HEK293 (cell line): ENCODE measurements around the gene PUM1.

Experiments used
- CTCF ChIA-PET: fragments of 350-600 bp; formaldehyde crosslinking; extraction: SDS; loops from one replicate; lab custom pipeline; 2021; ENCODE audit warnings: antibody characterized with exemption; lab: Yijun Ruan, JAX
- POLR2A ChIA-PET: fragments of 300-600 bp; formaldehyde crosslinking; extraction: SDS; loops from one replicate; lab custom pipeline; 2020; ENCODE audit warnings: antibody characterized with exemption, inconsistent platforms; lab: Yijun Ruan, JAX
- H3K27ac ChIP-seq: fragments of 200-500 bp; sonication (Bioruptor generic); 2 replicates; pipeline ENCODE4 v1.5.1; 2014; ENCODE audit warnings: low read depth, low read length, control low read depth, inconsistent platforms; ENCODE audit errors: extremely low read depth
- H3K36me3 ChIP-seq, 2 experiments: fragments of 200-500 bp in 1 of 2; sonication (Bioruptor generic) in 1 of 2; 1 replicate in 1 of 2; 2 replicates in 1 of 2; pipeline ENCODE4 v1.5.1; 2014 to 2017; ENCODE audit warnings: inconsistent platforms in 2 of 2, low read length in 2 of 2; ENCODE audit not compliant: control insufficient read depth in 2 of 2, insufficient read depth in 1 of 2
- H3K4me1 ChIP-seq: fragments of 200-500 bp; sonication (Bioruptor generic); 2 replicates; pipeline ENCODE4 v1.5.1; 2014; ENCODE audit warnings: mild to moderate bottlenecking, low read length, inconsistent platforms; ENCODE audit not compliant: control insufficient read depth, insufficient read depth
- H3K4me3 ChIP-seq: 2 replicates; pipeline ENCODE4 v1.5.1; 2011; ENCODE audit warnings: low read depth, mild to moderate bottlenecking, control low read depth, low read length, moderate library complexity
- H3K9me3 ChIP-seq: fragments of 200-500 bp; sonication (Bioruptor generic); 2 replicates; pipeline ENCODE4 v1.5.1; 2014; ENCODE audit warnings: low read depth, low read length, inconsistent platforms; ENCODE audit not compliant: control insufficient read depth, insufficient read depth
- GLI4 ChIP-seq: fragments of 450-650 bp; formaldehyde crosslinking; IDR thresholded peaks from 2 replicates; pipeline ENCODE4 v1.5.1; 2016; ENCODE audit warnings: missing biosample characterization, missing genetic modification characterization
- HOXA7 ChIP-seq: sonication (generic); formaldehyde crosslinking; IDR thresholded peaks from 2 replicates; pipeline ENCODE4 v1.8.1; 2022; ENCODE audit warnings: missing genetic modification reagents, borderline replicate concordance
- INSM2 ChIP-seq: fragments of 450-650 bp; formaldehyde crosslinking; IDR thresholded peaks from 2 replicates; pipeline ENCODE4 v1.5.1; 2016; ENCODE audit warnings: missing biosample characterization, missing genetic modification characterization
- KLF16 ChIP-seq: fragments of 450-650 bp; formaldehyde crosslinking; IDR thresholded peaks from 2 replicates; pipeline ENCODE4 v1.5.1; 2017; ENCODE audit warnings: missing biosample characterization, missing genetic modification characterization
- PRDM10 ChIP-seq: fragments of 450-650 bp; formaldehyde crosslinking; IDR thresholded peaks from 2 replicates; pipeline ENCODE4 v1.5.1; 2016; ENCODE audit warnings: missing biosample characterization, missing genetic modification characterization
- SP2 ChIP-seq: fragments of 450-650 bp; formaldehyde crosslinking; IDR thresholded peaks from 2 replicates; pipeline ENCODE4 v1.5.1; 2016; ENCODE audit warnings: missing biosample characterization, missing genetic modification characterization
- SP3 ChIP-seq: fragments of 450-650 bp; formaldehyde crosslinking; IDR thresholded peaks from 2 replicates; pipeline ENCODE4 v1.5.1; 2016; ENCODE audit warnings: missing biosample characterization, missing genetic modification characterization
- ZBTB21 ChIP-seq: fragments of 450-650 bp; formaldehyde crosslinking; IDR thresholded peaks from 2 replicates; pipeline ENCODE4 v1.5.1; 2017; ENCODE audit warnings: missing biosample characterization, missing genetic modification characterization
- ZBTB26 ChIP-seq: fragments of 450-650 bp; formaldehyde crosslinking; optimal IDR thresholded peaks from 2 replicates; pipeline ENCODE3; 2016; ENCODE audit warnings: missing biosample characterization, mild to moderate bottlenecking, missing genetic modification characterization
- ZFP41 ChIP-seq: fragments of 450-650 bp; formaldehyde crosslinking; IDR thresholded peaks from 2 replicates; pipeline ENCODE4 v1.5.1; 2016; ENCODE audit warnings: missing biosample characterization, missing genetic modification characterization, borderline replicate concordance
- ZNF174 ChIP-seq: fragments of 450-650 bp; formaldehyde crosslinking; IDR thresholded peaks from 2 replicates; pipeline ENCODE4 v1.5.0; 2017; ENCODE audit warnings: missing biosample characterization, mild to moderate bottlenecking, missing genetic modification characterization
- ZNF335 ChIP-seq: fragments of 450-650 bp; formaldehyde crosslinking; conservative IDR thresholded peaks from 2 replicates; pipeline ENCODE4 v1.5.1; 2016; ENCODE audit warnings: missing biosample characterization, missing genetic modification characterization
- ZNF391 ChIP-seq: fragments of 450-650 bp; formaldehyde crosslinking; IDR thresholded peaks from 2 replicates; pipeline ENCODE4 v1.5.1; 2016; ENCODE audit warnings: low read depth, missing biosample characterization, missing genetic modification characterization, borderline replicate concordance
- ZNF423 ChIP-seq: fragments of 450-650 bp; formaldehyde crosslinking; IDR thresholded peaks from 2 replicates; pipeline ENCODE4 v1.5.1; 2016; ENCODE audit warnings: missing biosample characterization, missing genetic modification characterization
- ZNF501 ChIP-seq: fragments of 450-650 bp; formaldehyde crosslinking; IDR thresholded peaks from 2 replicates; pipeline ENCODE4 v1.5.1; 2016; ENCODE audit warnings: missing biosample characterization, missing genetic modification characterization
- ZNF580 ChIP-seq: fragments of 450-650 bp; formaldehyde crosslinking; IDR thresholded peaks from 2 replicates; pipeline ENCODE4 v1.5.1; 2016; ENCODE audit warnings: missing biosample characterization, missing genetic modification characterization
- ZNF639 ChIP-seq: fragments of 450-650 bp; formaldehyde crosslinking; IDR thresholded peaks from 2 replicates; pipeline ENCODE4 v1.5.1; 2016; ENCODE audit warnings: missing biosample characterization, missing genetic modification characterization
- ZNF645 ChIP-seq: fragments of 450-650 bp; formaldehyde crosslinking; IDR thresholded peaks from 2 replicates; pipeline ENCODE4; 2016; ENCODE audit warnings: missing biosample characterization, missing genetic modification characterization
- ZNF660 ChIP-seq: fragments of 450-650 bp; IDR thresholded peaks from 2 replicates; pipeline ENCODE4 v1.5.1; 2018; ENCODE audit warnings: missing biosample characterization, mild to moderate bottlenecking, missing genetic modification characterization
- ZNF76 ChIP-seq: fragments of 450-650 bp; formaldehyde crosslinking; IDR thresholded peaks from 2 replicates; pipeline ENCODE4; 2016; ENCODE audit warnings: low read depth, missing biosample characterization, missing genetic modification characterization, borderline replicate concordance
- ZSCAN4 ChIP-seq: fragments of 450-650 bp; formaldehyde crosslinking; IDR thresholded peaks from 2 replicates; pipeline ENCODE4 v1.5.1; 2017; ENCODE audit warnings: missing biosample characterization, missing genetic modification characterization

Gene PUM1

GRCh38 chr1:30919025-30919881, 146.3 kb downstream of the PUM1 start (continued):
- TF ChIP-seq INSM2 (tag by site-specific recombination) = peak; percentile 40; the same call in 1 of the 2 replicates
- TF ChIP-seq ZBTB21 = peak; percentile 68; the same call in 1 of the 2 replicates
- TF ChIP-seq KLF16 (tag by site-specific recombination) = no peak
- no peak for TF ChIP-seq ZNF423 (tag by site-specific recombination)
- TF ChIP-seq ZNF391 = no peak
- TF ChIP-seq ZBTB26 (tag by site-specific recombination) = peak; percentile 7
- TF ChIP-seq HOXA7 (CRISPR knock-in tag) = no peak
- TF ChIP-seq ZSCAN4 (tag by site-specific recombination) = no peak
- no peak for TF ChIP-seq ZNF76 (tag by site-specific recombination)
- TF ChIP-seq ZNF639 (tag by site-specific recombination) = no peak
- no peak for TF ChIP-seq ZNF660 (tag by site-specific recombination)
- TF ChIP-seq ZNF580 = no peak
- peak; percentile 55; the same call in 1 of the 2 replicates for TF ChIP-seq ZNF335
- TF ChIP-seq GLI4 (tag by site-specific recombination) = no peak
- no peak for TF ChIP-seq ZNF174 (tag by site-specific recombination)
- TF ChIP-seq SP2 (tag by site-specific recombination) = no peak
- no peak for TF ChIP-seq ZNF501 (tag by site-specific recombination)
- TF ChIP-seq SP3 (tag by site-specific recombination) = no peak
- TF ChIP-seq ZFP41 (tag by site-specific recombination) = no peak

GRCh38 chr1:30916296-30916695, 149.2 kb downstream of the PUM1 start:
- H3K4me3 ChIP-seq = no peak overlapping the region
- TF ChIP-seq ZNF391 (no peak), ZNF645 (tag by site-specific recombination) (no peak), PRDM10 (tag by site-specific recombination) (peak; percentile 66)
- TF ChIP-seq, all 188 proteins: peak for 1
- POLR2A ChIA-PET = no interaction called here
- CTCF ChIA-PET = interaction anchor here (1.6 to 7.7 kb wide), 2 partner anchors 113 to 197 kb away, joined by 11 to 434 read pairs; no protein-coding TSS in a partner anchor
- Histone ChIP-seq H3K9me3 (no peaks in the 10 kb centered on the region), H3K27ac (no peak overlapping the region), H3K36me3 (no peaks in the 10 kb centered on the region), H3K4me1 (peaks cover 3% of the 10 kb centered on the region; the same call in 1 of the 2 replicates)
